Activated B cell treated with CpG ODN at 0.5 μM for 24 hours (primary cell): ENCODE measurements around the gene MAP3K13. TPM values are rescaled to one million over a fixed set of nuclear protein-coding genes. Genes with fewer than 3 reads are reported as not detected.

Source experiments
- ATAC-seq: fragments of 200-7000 bp; cut with Tn5 transposase; one replicate; pipeline ENCODE4 v1.10.0; 2021; ENCODE audit warnings: low read depth, mild to moderate bottlenecking, moderate library complexity
- CTCF ChIA-PET: fragments of 350-600 bp; sonication (Branson Sonifier 250); formaldehyde crosslinking; loops from one replicate; lab custom pipeline; 2021; ENCODE audit warnings: antibody characterized with exemption; lab: Charles Lee
- POLR2A ChIA-PET: fragments of 350-600 bp; sonication (Branson Sonifier 250); formaldehyde crosslinking; loops from one replicate; lab custom pipeline; 2021; ENCODE audit warnings: antibody characterized with exemption; lab: Charles Lee
- DNase-seq: peaks from one replicate; pipeline ENCODE4 v3.0.0; 2022
- H3K27ac Mint-ChIP-seq: one replicate; pipeline ENCODE4 v1.8.0; 2020; ENCODE audit warnings: mixed read lengths
- H3K27me3 Mint-ChIP-seq: one replicate; pipeline ENCODE4 v1.8.0; 2021; ENCODE audit warnings: mixed read lengths
- H3K36me3 Mint-ChIP-seq: one replicate; pipeline ENCODE4 v1.8.0; 2021; ENCODE audit warnings: low read depth, mixed read lengths
- H3K4me1 Mint-ChIP-seq: one replicate; pipeline ENCODE4 v1.8.0; 2021; ENCODE audit warnings: mixed read lengths
- H3K4me3 Mint-ChIP-seq: one replicate; pipeline ENCODE4 v1.8.0; 2020; ENCODE audit warnings: mild to moderate bottlenecking, mixed read lengths
- H3K9me3 Mint-ChIP-seq: one replicate; pipeline ENCODE4 v1.8.0; 2020; ENCODE audit warnings: mixed read lengths
- CTCF ChIP-seq: fragments of 200-600 bp; IDR thresholded peaks from one replicate; pipeline ENCODE4 v1.8.0; 2022; ENCODE audit warnings: antibody characterized with exemption, mild to moderate bottlenecking
- intact Hi-C: fragments of 100-400 bp; cut with micrococcal nuclease; formaldehyde crosslinking; loops from one replicate; pipeline ENCODE4 v1.15.1; 2024
- total RNA-seq: library from RNA; stranded (reverse); gene quantifications from 2 replicates; pipeline ENCODE4 v1.2.3, GENCODE V29; 2022

Gene MAP3K13
- total RNA-seq, 1 donor from 2014 or later, result 10.5 TPM

GRCh38 chr3:185424435-185424834 is 61.5 kb downstream of the MAP3K13 start:
- Mint-ChIP-seq H3K4me1 (no peaks in the 10 kb centered on the region), H3K27me3 (peaks cover 5% of the 10 kb centered on the region), H3K9me3 (no peaks in the 10 kb centered on the region), H3K27ac (no peak overlapping the region), H3K4me3 (no peak overlapping the region), H3K36me3 (no peaks in the 10 kb centered on the region)
- no peak for ATAC-seq
- intact Hi-C loops, result no loop called here
- ChIA-PET CTCF (no interaction called here), POLR2A (no interaction called here)
- no peak for DNase-seq
- TF ChIP-seq CTCF, result no peak

- Mint-ChIP-seq H3K27me3 (peaks cover 5% of the 10 kb centered on the region), H3K4me1 (no peaks in the 10 kb centered on the region), H3K27ac (no peak overlapping the region), H3K36me3 (no peaks in the 10 kb centered on the region), H3K4me3 (no peak overlapping the region), H3K9me3 (no peaks in the 10 kb centered on the region)
- CTCF ChIA-PET, result no interaction called here
- POLR2A ChIA-PET, result no interaction called here
- no peak for TF ChIP-seq CTCF
- DNase-seq, result no peak
- intact Hi-C loops, result no loop called here
- no peak for ATAC-seq
Measured at GRCh38 chr3:185430375-185430774, 67.4 kb downstream of the MAP3K13 start.

GRCh38 chr3:185439745-185440466 is 77.0 kb downstream of the MAP3K13 start:
- H3K36me3 Mint-ChIP-seq, result no peaks in the 10 kb centered on the region
- ATAC-seq, result no peak
- ChIA-PET POLR2A (interaction anchor here (0.5 kb wide), 1 partner anchor 352 kb away, joined by 3 read pairs; no protein-coding TSS in a partner anchor), CTCF (interaction anchor here (1.0 kb wide), 1 partner anchor 10 kb away, joined by 3 read pairs; no protein-coding TSS in a partner anchor)
- H3K27ac Mint-ChIP-seq, result no peak overlapping the region
- H3K4me3 Mint-ChIP-seq, result no peak overlapping the region
- no peak for TF ChIP-seq CTCF
- H3K9me3 Mint-ChIP-seq, result no peaks in the 10 kb centered on the region
- H3K27me3 Mint-ChIP-seq, result peaks cover 6% of the 10 kb centered on the region
- intact Hi-C loops, result no loop called here
- no peaks in the 10 kb centered on the region for H3K4me1 Mint-ChIP-seq
- no peak for DNase-seq

- CTCF ChIA-PET, result no interaction called here
- POLR2A ChIA-PET, result no interaction called here
Measured at GRCh38 chr3:185442031-185442430, 79.1 kb downstream of the MAP3K13 start.

More at GRCh38 chr3:185442031-185442430, 79.1 kb downstream of the MAP3K13 start:
- Mint-ChIP-seq H3K4me3 (no peak overlapping the region), H3K27me3 (peaks cover 6% of the 10 kb centered on the region), H3K27ac (no peak overlapping the region), H3K36me3 (no peaks in the 10 kb centered on the region), H3K9me3 (no peaks in the 10 kb centered on the region), H3K4me1 (no peaks in the 10 kb centered on the region)
- DNase-seq (no peak), ATAC-seq (no peak)
- intact Hi-C loops, result no loop called here
- no peak for TF ChIP-seq CTCF
